ENCODE results near the gene CDK19. TPM values are rescaled to one million over a fixed set of nuclear protein-coding genes. Genes with fewer than 3 reads are reported as not detected.

The CDK19 gene
- total and polyA plus RNA-seq, 2 of the 13 experiments (the other 11 are each of a cell fraction or from before 2014, with no cell fraction given) = 13.4 to 27.0 TPM

GRCh38 chr6:110784610-110784979 lies 30.7 kb downstream of the CDK19 start:
- FAIRE-seq (no peak), ATAC-seq (no peak), DNase-seq (ENCODE audit: low spot score) (no peak)
- CTCF ChIA-PET (ENCODE audit: low intra/inter-chr PET ratio, low total read pairs) = no interaction called here
- H3K4me3 ChIP-seq (replicated peaks in 1 of 3; ENCODE audit: insufficient read depth in 1 of 3, low read depth in 2 of 3, low read length in 3 of 3) = no peak overlapping the region
- peaks cover 11% of the 10 kb centered on the region for H3K9me3 ChIP-seq (ENCODE audit: low read length)
- no peak overlapping the region for H3K27ac ChIP-seq (ENCODE audit: extremely low read length, insufficient read depth, low read length)
- no peak overlapping the region for H2AFZ ChIP-seq (ENCODE audit: low read length)
- no peaks in the 10 kb centered on the region for H3K79me2 ChIP-seq (ENCODE audit: insufficient read depth, low read length)
- intact Hi-C loops (cut with micrococcal nuclease; ENCODE audit: unreplicated experiment) (no loop called here), in situ Hi-C loops (cut with HindIII; ENCODE audit: extremely low pct_ligation_motif_present, low pct_unique_long_range_greater_than_20kb) (no loop called here)
- peaks cover 14% of the 10 kb centered on the region for H3K4me1 ChIP-seq (ENCODE audit: insufficient read depth, low read length)
- H3K27me3 ChIP-seq (ENCODE audit: control insufficient read depth in 1 of 2, insufficient read depth in 2 of 2, low read length in 2 of 2) = no peaks in the 10 kb centered on the region; a peak in 1 of 5 replicates
- H4K20me1 ChIP-seq (ENCODE audit: insufficient read depth, low read length) = no peaks in the 10 kb centered on the region
- WGBS (ENCODE audit: low lambda C conversion rate) = 94% methylated on average over 1 of the region's 1 CpG
- no peak overlapping the region for H3K9ac ChIP-seq (ENCODE audit: insufficient read depth, low read depth, low read length)
- POLR2A ChIA-PET = no interaction called here
- no TSS peak for BruUV-seq (replicated peaks)
- H3K36me3 ChIP-seq (replicated peaks in 1 of 2; ENCODE audit: control insufficient read depth in 1 of 2, insufficient read depth in 2 of 2, low read length in 2 of 2) = no peaks in the 10 kb centered on the region
- H3K4me2 ChIP-seq (ENCODE audit: low read depth, low read length) = no peak overlapping the region
- TF ChIP-seq CHD2 (IDR thresholded peaks at IDR 0.05; ENCODE audit: low read depth, low read length) = no peak
- no peak for TF ChIP-seq POGK (CRISPR knock-in tag; conservative IDR thresholded peaks at IDR 0.05)
- TF ChIP-seq U2AF2 (IDR thresholded peaks at IDR 0.05; ENCODE audit: low read depth, low read length) = no peak
- TF ChIP-seq TMF1 (CRISPR knock-in tag; IDR thresholded peaks at IDR 0.05; ENCODE audit: low read depth) = no peak
- no peak for TF ChIP-seq SPEN (CRISPR knock-in tag; IDR thresholded peaks at IDR 0.05; ENCODE audit: low read depth)
- no peak for TF ChIP-seq SP140L (CRISPR knock-in tag; IDR thresholded peaks at IDR 0.05; ENCODE audit: borderline replicate concordance)
- TF ChIP-seq, protein P1, sequence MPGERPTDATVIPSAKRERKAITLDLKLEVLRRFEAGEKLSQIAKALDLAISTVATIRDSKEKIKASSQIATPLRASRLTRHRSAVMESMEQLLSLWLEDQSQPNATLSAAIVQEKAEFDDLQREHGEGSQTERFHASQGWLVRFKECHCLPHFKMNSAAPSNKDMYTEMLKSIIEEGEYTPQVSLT (CRISPR knock-in tag; IDR thresholded peaks at IDR 0.05; ENCODE audit: borderline replicate concordance, low read depth) = no peak
- TF ChIP-seq ZBTB46 (CRISPR knock-in tag; IDR thresholded peaks at IDR 0.05; ENCODE audit: borderline replicate concordance) = no peak
- TF ChIP-seq HOXA5 (CRISPR knock-in tag; IDR thresholded peaks at IDR 0.05) = no peak
- no peak for TF ChIP-seq KAT8 (CRISPR knock-in tag; IDR thresholded peaks at IDR 0.05)
- no peak for TF ChIP-seq KAT2B (IDR thresholded peaks at IDR 0.05; ENCODE audit: borderline replicate concordance, low read depth, low read length)
- no peak for TF ChIP-seq ZNF124 (CRISPR knock-in tag; IDR thresholded peaks at IDR 0.05)
- no peak for TF ChIP-seq ZNF781 (CRISPR knock-in tag; IDR thresholded peaks at IDR 0.05; ENCODE audit: borderline replicate concordance, not compliant biosample characterization)
- TF ChIP-seq MIXL1 (CRISPR knock-in tag; IDR thresholded peaks at IDR 0.05) = no peak
- no peak for TF ChIP-seq ZNF841 (CRISPR knock-in tag; IDR thresholded peaks at IDR 0.05; ENCODE audit: borderline replicate concordance)
- TF ChIP-seq SP5 (CRISPR knock-in tag; IDR thresholded peaks at IDR 0.05; ENCODE audit: borderline replicate concordance, low read depth) = no peak
- no peak for TF ChIP-seq AGO2 (optimal IDR thresholded peaks at IDR 0.05; ENCODE audit: low read depth, low read length)
- TF ChIP-seq PRDM4 (CRISPR knock-in tag; IDR thresholded peaks at IDR 0.05; ENCODE audit: borderline replicate concordance) = no peak
- no peak for TF ChIP-seq ZNF784 (CRISPR knock-in tag; IDR thresholded peaks at IDR 0.05; ENCODE audit: borderline replicate concordance)

Measured in HepG2 (cell line).